Osteoblast (primary cell): ENCODE measurements around the gene UNC13D. TPM values are rescaled to one million over a fixed set of nuclear protein-coding genes. Genes with fewer than 3 reads are reported as not detected.
"Not testable (repeated sequence)": the region's sequence is repeated elsewhere in the genome, so short reads cannot be mapped to it uniquely, and the experiment has no call there.

Source experiments
- DNase-seq: peaks from one replicate; pipeline ENCODE4 v3.0.0; 2011; ENCODE audit warnings: low spot score, mixed read lengths; ENCODE audit not compliant: insufficient read length; ENCODE audit errors: missing footprints
- H2AFZ ChIP-seq: 2 replicates; pipeline ENCODE4 v1.6.0; 2011; ENCODE audit warnings: mild to moderate bottlenecking, low read length
- H3K27ac ChIP-seq: 2 replicates; pipeline ENCODE4 v1.5.1; 2011; ENCODE audit warnings: mild to moderate bottlenecking, low read depth, low read length, moderate library complexity
- H3K27me3 ChIP-seq: 2 replicates; pipeline ENCODE4 v1.6.0; 2012; ENCODE audit warnings: mild to moderate bottlenecking, control low read depth, inconsistent platforms, low read length, moderate library complexity; ENCODE audit not compliant: insufficient read depth
- H3K36me3 ChIP-seq: 2 replicates; pipeline ENCODE4 v1.5.1; 2011; ENCODE audit warnings: mild to moderate bottlenecking, low read length, control low read depth, moderate library complexity; ENCODE audit not compliant: insufficient read depth
- H3K4me1 ChIP-seq: 2 replicates; pipeline ENCODE4 v1.5.1; 2011; ENCODE audit warnings: mild to moderate bottlenecking, low read length, control low read depth, moderate library complexity; ENCODE audit not compliant: insufficient read depth
- H3K4me2 ChIP-seq: 2 replicates; pipeline ENCODE4 v1.6.0; 2011; ENCODE audit warnings: mild to moderate bottlenecking, low read length; ENCODE audit not compliant: insufficient read depth
- H3K4me3 ChIP-seq: fragments of 200-600 bp; sonication (generic); 3 replicates; pipeline ENCODE4 v1.5.1; 2012; ENCODE audit warnings: mild to moderate bottlenecking, low read length, inconsistent platforms; ENCODE audit not compliant: insufficient read depth
- H3K79me2 ChIP-seq: 2 replicates; pipeline ENCODE4 v1.6.0; 2012; ENCODE audit warnings: mild to moderate bottlenecking, low read length, control low read depth, inconsistent platforms; ENCODE audit not compliant: insufficient read depth
- H3K9me3 ChIP-seq: 2 replicates; pipeline ENCODE4 v1.5.1; 2011; ENCODE audit warnings: low read depth, low read length, control low read depth
- H4K20me1 ChIP-seq: 2 replicates; pipeline ENCODE4 v1.6.0; 2012; ENCODE audit warnings: mild to moderate bottlenecking, low read length, control low read depth; ENCODE audit not compliant: insufficient read depth
- total RNA-seq: library from RNA; depleted of rRNA; stranded (reverse); fragments of >200 nt; gene quantifications from 2 replicates; pipeline ENCODE4 v1.2.3, GENCODE V29; 2012
- TF ChIP-seq, protein P1 (sequence below): IDR thresholded peaks from 2 replicates; pipeline ENCODE4 v1.5.1; 2011; ENCODE audit warnings: mild to moderate bottlenecking, low read depth, low read length, moderate library complexity; ENCODE audit errors: extremely low read depth

UNC13D gene
- total RNA-seq, 1 donor: 1.1 TPM

- no peak overlapping the region for H3K4me2 ChIP-seq
- H3K36me3 ChIP-seq: peaks cover 40% of the 10 kb centered on the region
- H3K4me3 ChIP-seq: no peak overlapping the region
- peaks cover 11% of the 10 kb centered on the region for H4K20me1 ChIP-seq
- H3K27me3 ChIP-seq: no peaks in the 10 kb centered on the region
- H3K9me3 ChIP-seq: no peaks in the 10 kb centered on the region
- H3K79me2 ChIP-seq: no peaks in the 10 kb centered on the region
- H3K27ac ChIP-seq: no peak overlapping the region
- TF ChIP-seq, protein P1, sequence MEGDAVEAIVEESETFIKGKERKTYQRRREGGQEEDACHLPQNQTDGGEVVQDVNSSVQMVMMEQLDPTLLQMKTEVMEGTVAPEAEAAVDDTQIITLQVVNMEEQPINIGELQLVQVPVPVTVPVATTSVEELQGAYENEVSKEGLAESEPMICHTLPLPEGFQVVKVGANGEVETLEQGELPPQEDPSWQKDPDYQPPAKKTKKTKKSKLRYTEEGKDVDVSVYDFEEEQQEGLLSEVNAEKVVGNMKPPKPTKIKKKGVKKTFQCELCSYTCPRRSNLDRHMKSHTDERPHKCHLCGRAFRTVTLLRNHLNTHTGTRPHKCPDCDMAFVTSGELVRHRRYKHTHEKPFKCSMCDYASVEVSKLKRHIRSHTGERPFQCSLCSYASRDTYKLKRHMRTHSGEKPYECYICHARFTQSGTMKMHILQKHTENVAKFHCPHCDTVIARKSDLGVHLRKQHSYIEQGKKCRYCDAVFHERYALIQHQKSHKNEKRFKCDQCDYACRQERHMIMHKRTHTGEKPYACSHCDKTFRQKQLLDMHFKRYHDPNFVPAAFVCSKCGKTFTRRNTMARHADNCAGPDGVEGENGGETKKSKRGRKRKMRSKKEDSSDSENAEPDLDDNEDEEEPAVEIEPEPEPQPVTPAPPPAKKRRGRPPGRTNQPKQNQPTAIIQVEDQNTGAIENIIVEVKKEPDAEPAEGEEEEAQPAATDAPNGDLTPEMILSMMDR: no peak
- H2AFZ ChIP-seq: no peak overlapping the region
- H3K4me1 ChIP-seq: peaks cover 29% of the 10 kb centered on the region
- peak; percentile 34 for DNase-seq
These were observed 30.9 kb downstream of the UNC13D start for GRCh38 chr17:75813081-75814020.

DNA sequence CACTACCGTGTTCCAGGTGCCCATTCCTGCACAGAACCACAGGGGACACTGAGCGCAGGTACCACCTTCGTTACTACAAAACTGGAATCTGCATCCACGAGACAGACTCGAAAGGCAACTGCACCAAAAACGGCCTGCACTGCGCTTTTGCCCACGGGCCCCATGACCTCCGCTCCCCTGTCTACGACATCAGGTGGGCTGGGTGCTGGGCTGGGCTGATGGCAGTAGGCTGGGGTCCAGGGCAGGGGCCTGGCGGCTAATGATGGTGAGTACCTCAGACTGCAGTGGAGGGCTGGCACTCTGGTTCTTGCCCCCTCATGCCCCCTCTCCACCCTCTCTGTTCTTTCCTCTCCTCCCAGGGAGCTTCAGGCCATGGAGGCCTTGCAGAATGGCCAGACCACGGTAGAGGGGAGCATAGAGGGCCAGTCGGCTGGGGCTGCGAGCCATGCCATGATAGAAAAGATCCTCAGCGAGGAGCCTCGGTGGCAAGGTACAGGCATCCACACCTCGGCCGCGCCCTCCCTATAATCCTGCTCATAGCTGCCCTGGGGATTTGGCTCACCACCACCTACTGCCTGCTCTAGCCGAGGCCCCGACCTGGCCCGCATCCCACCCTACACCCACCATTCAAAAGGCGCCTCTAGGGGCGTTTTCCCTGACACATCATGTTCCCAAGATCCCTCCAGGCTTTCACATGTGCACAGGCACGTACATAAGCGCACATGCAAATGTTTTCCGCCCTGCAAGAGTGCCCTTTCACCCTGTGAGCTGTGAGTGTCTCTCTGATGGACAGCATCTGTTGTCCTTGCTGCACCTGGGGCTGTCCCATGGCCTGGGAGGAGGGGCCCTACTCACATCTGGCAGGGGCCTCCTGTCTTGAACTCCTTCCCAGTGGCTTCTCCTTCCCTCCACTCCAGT is 31.8 kb downstream of the UNC13D start:
- Histone ChIP-seq H3K9me3 (no peaks in the 10 kb centered on the region), H3K4me1 (peaks cover 32% of the 10 kb centered on the region), H3K36me3 (peaks cover 34% of the 10 kb centered on the region), H3K4me2 (no peak overlapping the region), H3K27me3 (no peaks in the 10 kb centered on the region), H4K20me1 (peaks cover 11% of the 10 kb centered on the region), H2AFZ (no peak overlapping the region), H3K27ac (no peak overlapping the region), H3K79me2 (no peaks in the 10 kb centered on the region), H3K4me3 (no peak overlapping the region)
- DNase-seq: peak; percentile 60
- TF ChIP-seq, protein P1: no peak

GRCh38 chr17:75811174-75811573 is 33.0 kb downstream of the UNC13D start:
- peaks cover 32% of the 10 kb centered on the region for H3K4me1 ChIP-seq
- peaks cover 5% of the 10 kb centered on the region for H3K79me2 ChIP-seq
- no peak overlapping the region for H3K4me3 ChIP-seq
- no peak overlapping the region for H3K4me2 ChIP-seq
- no peak overlapping the region for H3K27ac ChIP-seq
- H3K9me3 ChIP-seq: no peaks in the 10 kb centered on the region
- H2AFZ ChIP-seq: no peak overlapping the region
- DNase-seq: no peak
- H3K36me3 ChIP-seq: peaks cover 22% of the 10 kb centered on the region
- no peaks in the 10 kb centered on the region for H3K27me3 ChIP-seq
- TF ChIP-seq, protein P1: no peak
- H4K20me1 ChIP-seq: peaks cover 17% of the 10 kb centered on the region

DNA sequence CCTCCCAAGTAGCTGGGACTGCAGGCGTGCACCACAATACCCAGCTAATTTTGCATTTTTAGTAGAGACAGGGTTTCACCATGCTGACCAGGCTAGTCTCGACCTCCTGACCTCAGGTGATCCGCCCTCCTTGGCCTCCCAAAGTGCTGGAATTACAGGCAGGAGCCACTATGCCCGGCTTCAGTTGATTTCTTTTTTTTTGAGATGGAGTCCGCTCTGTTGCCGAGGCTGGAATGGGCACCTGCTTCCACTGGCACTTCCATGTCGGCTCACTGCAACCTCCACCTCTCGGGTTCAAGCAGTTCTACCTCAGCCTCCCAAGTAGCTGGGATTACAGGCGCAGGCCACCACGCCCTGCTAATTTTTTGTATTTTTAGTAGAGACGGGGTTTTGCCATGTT is 33.4 kb downstream of the UNC13D start:
- peaks cover 18% of the 10 kb centered on the region for H3K36me3 ChIP-seq
- H3K27me3 ChIP-seq, H3K4me2 ChIP-seq, DNase-seq, H2AFZ ChIP-seq, H3K4me3 ChIP-seq, H3K79me2 ChIP-seq, H3K9me3 ChIP-seq, H3K27ac ChIP-seq: not testable (repeated sequence)
- peaks cover 17% of the 10 kb centered on the region for H4K20me1 ChIP-seq
- peaks cover 32% of the 10 kb centered on the region for H3K4me1 ChIP-seq
